ENCODE data around the gene ARL16. TPM values are rescaled to one million over a fixed set of nuclear protein-coding genes. Genes with fewer than 3 reads are reported as not detected.
A peak's percentile ranks its signal among the peaks of the same experiment; 100 is the strongest.

Gene ARL16
- total RNA-seq, 1 donor from 2014 or later: 38.6 TPM

DNA sequence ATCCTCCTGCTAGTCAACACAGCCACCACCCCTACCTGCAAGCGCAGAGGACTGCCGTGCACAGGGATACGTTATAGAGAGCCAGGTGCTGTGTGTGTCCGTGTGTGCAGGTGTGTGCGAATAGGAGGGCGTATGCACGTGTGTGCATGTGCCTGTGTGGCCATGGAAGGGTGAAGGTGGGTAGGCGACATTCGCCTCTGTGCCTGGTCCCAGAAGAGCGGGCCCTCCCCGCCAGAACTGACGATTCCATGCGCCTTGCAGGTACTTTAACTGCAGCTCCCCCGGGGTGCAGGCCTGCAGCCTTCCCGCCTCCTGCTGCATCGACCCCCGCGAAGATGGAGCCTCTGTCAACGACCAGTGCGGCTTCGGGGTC is 36.0 kb downstream of the ARL16 start:
- no peak overlapping the region for H3K27ac ChIP-seq (ENCODE audit: low read depth, low read length)
- H3K9me3 ChIP-seq (ENCODE audit: insufficient read depth, low read depth, low read length): peaks cover 7% of the 10 kb centered on the region
- no peak overlapping the region for H3K9ac ChIP-seq (ENCODE audit: low read length)
- FAIRE-seq (no peak), DNase-seq (ENCODE audit: low read depth) (no peak)
- Mint-ChIP-seq H3K9me3 (ENCODE audit: unreplicated experiment) (peaks cover 4% of the 10 kb centered on the region), H3K27me3 (ENCODE audit: low read depth, unreplicated experiment) (peaks cover 18% of the 10 kb centered on the region), H3K36me3 (ENCODE audit: low read depth, unreplicated experiment) (peaks cover 2% of the 10 kb centered on the region), H3K4me1 (ENCODE audit: low read depth, unreplicated experiment) (no peaks in the 10 kb centered on the region), H3K27ac (ENCODE audit: unreplicated experiment) (no peak overlapping the region), H3K4me3 (ENCODE audit: unreplicated experiment) (no peak overlapping the region)
- no peak for TF ChIP-seq EZH2 (IDR thresholded peaks at IDR 0.05; ENCODE audit: insufficient read depth, low read length)
- TF ChIP-seq, protein P1, sequence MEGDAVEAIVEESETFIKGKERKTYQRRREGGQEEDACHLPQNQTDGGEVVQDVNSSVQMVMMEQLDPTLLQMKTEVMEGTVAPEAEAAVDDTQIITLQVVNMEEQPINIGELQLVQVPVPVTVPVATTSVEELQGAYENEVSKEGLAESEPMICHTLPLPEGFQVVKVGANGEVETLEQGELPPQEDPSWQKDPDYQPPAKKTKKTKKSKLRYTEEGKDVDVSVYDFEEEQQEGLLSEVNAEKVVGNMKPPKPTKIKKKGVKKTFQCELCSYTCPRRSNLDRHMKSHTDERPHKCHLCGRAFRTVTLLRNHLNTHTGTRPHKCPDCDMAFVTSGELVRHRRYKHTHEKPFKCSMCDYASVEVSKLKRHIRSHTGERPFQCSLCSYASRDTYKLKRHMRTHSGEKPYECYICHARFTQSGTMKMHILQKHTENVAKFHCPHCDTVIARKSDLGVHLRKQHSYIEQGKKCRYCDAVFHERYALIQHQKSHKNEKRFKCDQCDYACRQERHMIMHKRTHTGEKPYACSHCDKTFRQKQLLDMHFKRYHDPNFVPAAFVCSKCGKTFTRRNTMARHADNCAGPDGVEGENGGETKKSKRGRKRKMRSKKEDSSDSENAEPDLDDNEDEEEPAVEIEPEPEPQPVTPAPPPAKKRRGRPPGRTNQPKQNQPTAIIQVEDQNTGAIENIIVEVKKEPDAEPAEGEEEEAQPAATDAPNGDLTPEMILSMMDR (IDR thresholded peaks at IDR 0.05; ENCODE audit: insufficient read depth, low read depth, low read length): no peak
- peaks cover 20% of the 10 kb centered on the region for H3K27me3 ChIP-seq (ENCODE audit: insufficient read depth, low read length)
- H3K79me2 ChIP-seq (ENCODE audit: insufficient read depth, low read length): no peaks in the 10 kb centered on the region
- H2AFZ ChIP-seq (ENCODE audit: low read depth, low read length): peak overlapping the region; percentile 18
- peaks cover 8% of the 10 kb centered on the region for H3K4me1 ChIP-seq (ENCODE audit: insufficient read depth, low read length)
- H3K4me2 ChIP-seq (ENCODE audit: low read length): peak overlapping the region; percentile 39
- no peak overlapping the region for H3K4me3 ChIP-seq (ENCODE audit: insufficient read depth, low read depth, low read length)
- no peaks in the 10 kb centered on the region for H3K36me3 ChIP-seq (ENCODE audit: insufficient read depth, low read length)
- no peaks in the 10 kb centered on the region for H4K20me1 ChIP-seq (ENCODE audit: insufficient read depth, low read length)

DNA sequence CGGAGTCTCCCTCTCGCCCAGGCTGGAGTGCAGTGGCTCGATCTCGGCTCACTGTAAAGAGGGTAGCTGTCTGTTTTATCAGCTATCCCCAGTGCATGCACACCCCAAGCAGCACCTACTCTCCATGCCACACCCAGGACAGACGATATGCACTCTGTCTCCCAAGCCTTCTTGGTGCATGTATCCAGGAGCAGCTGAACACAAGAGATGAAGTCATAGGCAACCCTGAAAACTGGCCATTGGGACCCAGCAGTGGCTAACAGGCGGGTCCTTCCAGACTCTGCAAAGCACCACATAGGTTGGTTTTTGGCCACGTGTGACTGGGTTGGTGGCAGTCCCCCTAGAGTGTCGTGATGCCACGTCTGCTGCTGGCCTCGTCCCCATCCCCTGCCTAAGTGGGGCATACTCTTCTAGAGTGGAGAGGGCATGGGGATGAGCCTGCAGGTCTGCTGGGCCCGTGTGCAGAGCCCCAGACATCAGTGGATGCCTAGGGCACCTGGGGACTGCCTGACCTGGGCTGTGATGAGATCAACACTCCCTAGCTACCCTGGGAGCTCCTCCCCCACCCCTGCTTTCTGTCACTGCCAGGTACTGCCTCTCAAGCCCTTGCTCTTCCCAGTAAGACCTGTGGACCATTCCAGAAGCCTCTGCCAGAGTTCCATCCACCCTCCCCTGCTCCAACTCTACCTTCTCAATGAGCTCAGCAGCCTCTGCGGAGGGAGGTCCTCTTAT is 36.6 kb downstream of the ARL16 start:
- no peaks in the 10 kb centered on the region for H3K4me1 Mint-ChIP-seq (ENCODE audit: low read depth, unreplicated experiment)
- H3K4me1 ChIP-seq (ENCODE audit: insufficient read depth, low read length): peaks cover 14% of the 10 kb centered on the region
- no peaks in the 10 kb centered on the region for H3K79me2 ChIP-seq (ENCODE audit: insufficient read depth, low read length)
- H3K9ac ChIP-seq (ENCODE audit: low read length): no peak overlapping the region
- peaks cover 7% of the 10 kb centered on the region for H3K9me3 ChIP-seq (ENCODE audit: insufficient read depth, low read depth, low read length)
- peaks cover 4% of the 10 kb centered on the region for H3K9me3 Mint-ChIP-seq (ENCODE audit: unreplicated experiment)
- H3K27ac ChIP-seq (ENCODE audit: low read depth, low read length): no peak overlapping the region
- peaks cover 20% of the 10 kb centered on the region for H3K27me3 ChIP-seq (ENCODE audit: insufficient read depth, low read length)
- no peaks in the 10 kb centered on the region for H4K20me1 ChIP-seq (ENCODE audit: insufficient read depth, low read length)
- H3K36me3 Mint-ChIP-seq (ENCODE audit: low read depth, unreplicated experiment): peaks cover 2% of the 10 kb centered on the region
- peaks cover 18% of the 10 kb centered on the region for H3K27me3 Mint-ChIP-seq (ENCODE audit: low read depth, unreplicated experiment)
- no peak overlapping the region for H3K4me3 ChIP-seq (ENCODE audit: insufficient read depth, low read depth, low read length)
- H3K36me3 ChIP-seq (ENCODE audit: insufficient read depth, low read length): no peaks in the 10 kb centered on the region
- H3K27ac Mint-ChIP-seq (ENCODE audit: unreplicated experiment): no peak overlapping the region
- no peak for DNase-seq (ENCODE audit: low read depth)
- TF ChIP-seq EZH2 (IDR thresholded peaks at IDR 0.05; ENCODE audit: insufficient read depth, low read length): no peak
- TF ChIP-seq, protein P1 (IDR thresholded peaks at IDR 0.05; ENCODE audit: insufficient read depth, low read depth, low read length): no peak
- FAIRE-seq: no peak
- H3K4me3 Mint-ChIP-seq (ENCODE audit: unreplicated experiment): no peak overlapping the region
- no peak overlapping the region for H2AFZ ChIP-seq (ENCODE audit: low read depth, low read length)
- no peak overlapping the region for H3K4me2 ChIP-seq (ENCODE audit: low read length)

Measured in astrocyte (in vitro differentiated cells and primary cell).